Esophagus (tissue), 2 donors: ENCODE results near the gene ADD2. TPM values are rescaled to one million over a fixed set of nuclear protein-coding genes. Genes with fewer than 3 reads are reported as not detected.

Source experiments
- H3K27ac ChIP-seq, 2 donors: one replicate each; pipeline ENCODE4 v1.5.1; 2013; ENCODE audit warnings: low read depth in 2 of 2, mild to moderate bottlenecking in 2 of 2, inconsistent platforms in 1 of 2, low read length in 1 of 2, moderate library complexity in 1 of 2
- H3K27me3 ChIP-seq, 2 donors: one replicate each; pipeline ENCODE4 v1.6.1; 2013; ENCODE audit warnings: low read length in 2 of 2, control low read depth in 1 of 2, mild to moderate bottlenecking in 1 of 2; ENCODE audit not compliant: insufficient read depth in 2 of 2, control insufficient read depth in 1 of 2
- H3K36me3 ChIP-seq, 2 donors: one replicate each; pipeline ENCODE4 v1.6.1; 2013; ENCODE audit warnings: low read length in 1 of 2; ENCODE audit not compliant: control insufficient read depth in 2 of 2, insufficient read depth in 2 of 2
- H3K4me1 ChIP-seq, 2 donors: one replicate each; pipeline ENCODE4 v1.6.1; 2013; ENCODE audit warnings: low read length in 1 of 2; ENCODE audit not compliant: control insufficient read depth in 2 of 2, insufficient read depth in 2 of 2
- H3K4me3 ChIP-seq, 2 donors: one replicate each; pipeline ENCODE4 v1.5.1; 2013; ENCODE audit warnings: low read length in 2 of 2, mild to moderate bottlenecking in 2 of 2, low read depth in 1 of 2, moderate library complexity in 1 of 2
- H3K9me3 ChIP-seq, 2 donors: one replicate each; pipeline ENCODE4 v1.6.1; 2013; ENCODE audit warnings: mild to moderate bottlenecking in 2 of 2, low read depth in 1 of 2, low read length in 1 of 2, moderate library complexity in 1 of 2; ENCODE audit not compliant: control insufficient read depth in 2 of 2, insufficient read depth in 1 of 2
- WGBS, 2 donors: extraction: QIAGEN DNeasy Blood & Tissue Kit; methylation state at CpG; one replicate each; pipeline ENCODE4 v1.1.7; 2013; 5-methylcytosine and 5-hydroxymethylcytosine counted together
- polyA plus RNA-seq, 2 donors: library from polyadenylated mRNA; stranded (reverse); fragments of 200-250 nt; gene quantifications; one replicate each; pipeline ENCODE4 v1.2.3, GENCODE V29; 2013
- donor health status: healthy with polysubstance abuse.
- donor health status: Bipolar disorder and iron deficiency.

ADD2 gene
- polyA plus RNA-seq, 2 donors: 0.09 to 0.12 TPM

DNA sequence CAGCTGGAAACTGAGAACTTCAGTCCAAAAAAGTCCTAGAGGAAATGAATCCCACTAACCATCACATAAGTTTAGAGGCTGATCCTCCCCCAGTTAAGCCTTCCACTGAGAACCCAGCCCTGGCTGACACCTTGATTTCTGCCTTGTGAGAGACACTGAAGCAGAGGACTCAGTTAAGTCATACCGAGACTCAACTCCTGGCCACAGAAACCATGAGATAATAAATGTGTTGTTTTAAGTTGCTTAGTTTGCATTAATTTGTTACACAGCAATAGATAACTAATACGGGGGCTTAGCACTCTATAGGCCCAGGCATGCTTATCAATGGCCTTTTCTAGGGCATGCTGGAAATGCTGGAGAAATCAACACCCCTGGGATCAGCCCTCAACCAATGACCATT, 3.4 kb upstream of the ADD2 start:
- peaks cover 0 to 5% of the 10 kb centered on the region in 2 donors for H3K27me3 ChIP-seq
- H3K4me1 ChIP-seq: peaks cover 4 to 5% of the 10 kb centered on the region in 2 donors
- no peaks in the 10 kb centered on the region for H3K9me3 ChIP-seq
- no peak overlapping the region for H3K4me3 ChIP-seq
- WGBS, 2 donors: 74 to 80% methylated on average over 2 of the region's 2 CpGs
- H3K27ac ChIP-seq: no peak overlapping the region
- no peaks in the 10 kb centered on the region for H3K36me3 ChIP-seq

GRCh38 chr2:70769450-70769849, 1.4 kb upstream of the ADD2 start:
- Histone ChIP-seq H3K4me3 (no peak overlapping the region), H3K27me3 (peaks cover 0 to 13% of the 10 kb centered on the region in 2 donors), H3K36me3 (no peaks in the 10 kb centered on the region), H3K9me3 (no peaks in the 10 kb centered on the region), H3K4me1 (peaks cover 4 to 5% of the 10 kb centered on the region in 2 donors), H3K27ac (no peak overlapping the region)
- 46 to 54% methylated on average over 2 of the region's 2 CpGs for WGBS, 2 donors

GRCh38 chr2:70768590-70769085, 638 bp upstream of the ADD2 start:
- Histone ChIP-seq H3K4me3 (no peak overlapping the region), H3K9me3 (no peaks in the 10 kb centered on the region), H3K4me1 (peaks cover 4 to 5% of the 10 kb centered on the region in 2 donors), H3K36me3 (no peaks in the 10 kb centered on the region), H3K27ac (no peak overlapping the region), H3K27me3 (peaks cover 0 to 15% of the 10 kb centered on the region in 2 donors)
- WGBS, 2 donors: 52 to 62% methylated on average over 7 of the region's 7 CpGs

DNA sequence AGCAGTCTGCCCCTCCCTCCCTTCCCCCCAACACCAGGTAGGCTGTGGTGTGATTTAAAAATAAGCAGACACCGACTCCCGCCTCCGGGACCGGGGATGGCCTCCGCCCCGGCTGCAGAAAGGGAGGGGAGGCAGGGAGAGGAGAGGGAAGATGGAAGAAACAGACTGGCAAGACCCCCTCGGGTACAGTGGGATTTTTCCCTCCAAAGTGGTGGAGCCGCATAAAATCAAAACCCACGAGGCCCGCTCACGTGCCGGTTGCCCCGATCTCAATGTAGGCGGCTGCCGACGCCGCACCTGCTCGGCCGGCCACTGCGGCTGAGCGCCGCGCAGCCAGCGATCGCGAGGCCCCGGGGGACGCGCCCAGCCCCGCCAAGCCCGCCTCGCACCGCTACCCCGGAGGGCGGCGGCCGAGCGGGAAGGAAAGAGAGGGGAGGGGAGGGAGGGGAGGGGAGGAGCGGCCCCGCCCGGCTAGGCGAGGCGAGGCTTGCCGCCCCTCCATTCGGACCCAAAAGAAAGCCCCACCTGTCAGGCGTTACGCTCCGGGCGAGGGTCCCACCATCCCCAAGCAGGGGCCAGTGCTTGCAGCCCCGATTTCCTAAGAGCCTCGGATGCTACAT, 811 bp downstream of the ADD2 start:
- H3K4me3 ChIP-seq: peak overlapping the region in 1 of 2 donors; percentile 38
- peaks cover 4 to 5% of the 10 kb centered on the region in 2 donors for H3K4me1 ChIP-seq
- WGBS, 2 donors: 1% methylated on average over 44 to 51 of the region's 51 CpGs
- no peaks in the 10 kb centered on the region for H3K36me3 ChIP-seq
- no peak overlapping the region for H3K27ac ChIP-seq
- H3K9me3 ChIP-seq: no peaks in the 10 kb centered on the region
- H3K27me3 ChIP-seq: peaks cover 0 to 15% of the 10 kb centered on the region in 2 donors

DNA sequence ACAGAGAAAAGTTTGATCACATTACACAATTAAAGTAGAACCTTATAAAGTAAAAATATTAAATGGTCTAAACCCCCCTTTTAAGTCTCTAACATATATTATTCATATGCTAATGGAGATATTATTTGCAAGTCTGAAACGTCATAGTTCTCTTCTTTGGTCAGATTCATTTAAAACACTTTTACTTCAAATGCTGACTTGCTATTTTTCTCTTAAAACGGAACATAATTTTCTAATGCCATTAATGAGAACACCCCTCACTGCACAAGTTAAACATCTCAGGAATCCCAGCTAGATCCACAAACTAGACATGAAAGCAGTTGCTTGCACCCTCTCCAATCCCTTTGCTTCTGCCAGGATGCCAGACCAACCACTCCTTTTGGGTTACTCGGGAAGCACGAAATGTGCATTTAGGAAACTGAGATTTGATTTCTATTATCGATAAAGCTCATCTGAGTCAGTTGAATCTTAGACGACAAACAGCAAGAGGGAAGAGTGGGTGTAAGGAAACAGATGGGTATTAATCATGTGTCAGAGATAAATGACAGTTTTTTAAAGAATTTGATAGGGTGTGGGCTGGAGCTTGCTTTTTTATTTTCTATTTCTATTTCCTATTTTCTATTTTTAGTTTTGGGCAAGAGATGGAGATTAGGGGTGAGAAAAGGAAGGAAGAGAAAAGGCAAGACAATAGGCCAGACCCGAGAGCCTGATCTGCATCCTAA, 1.5 kb downstream of the ADD2 start:
- WGBS, 2 donors: 17 to 20% methylated on average over 7 of the region's 7 CpGs
- H3K9me3 ChIP-seq: no peaks in the 10 kb centered on the region
- no peak overlapping the region for H3K27ac ChIP-seq
- peaks cover 0 to 15% of the 10 kb centered on the region in 2 donors for H3K27me3 ChIP-seq
- peaks cover 4 to 5% of the 10 kb centered on the region in 2 donors for H3K4me1 ChIP-seq
- H3K36me3 ChIP-seq: no peaks in the 10 kb centered on the region
- H3K4me3 ChIP-seq: peak overlapping the region in 1 of 2 donors; percentile 38

GRCh38 chr2:70765507-70765906, 2.5 kb downstream of the ADD2 start:
- Histone ChIP-seq H3K4me3 (no peak overlapping the region), H3K36me3 (no peaks in the 10 kb centered on the region), H3K27ac (no peak overlapping the region), H3K9me3 (no peaks in the 10 kb centered on the region), H3K27me3 (peaks cover 0 to 15% of the 10 kb centered on the region in 2 donors), H3K4me1 (peaks cover 4 to 5% of the 10 kb centered on the region in 2 donors)
- 84 to 86% methylated on average over 7 of the region's 7 CpGs for WGBS, 2 donors

DNA sequence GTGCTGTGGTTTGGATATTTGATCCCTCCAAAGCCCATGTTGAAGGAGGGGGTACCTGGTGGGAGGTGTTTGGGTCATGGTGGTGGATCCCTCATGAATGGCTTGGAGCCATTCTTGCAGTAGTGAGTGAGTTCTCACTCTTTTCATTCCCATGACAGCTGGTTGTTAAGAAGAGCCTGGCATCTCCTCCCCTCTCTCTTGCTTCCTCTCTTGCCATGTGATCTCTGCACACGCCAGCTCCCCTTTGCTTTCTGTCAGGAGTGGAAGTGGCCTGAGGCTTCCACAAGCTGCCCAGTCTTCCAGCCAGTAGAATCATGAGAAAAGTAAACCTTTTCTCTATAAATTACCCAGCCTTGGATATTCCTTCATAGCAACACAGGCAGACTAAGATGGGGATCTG, 8.6 kb downstream of the ADD2 start:
- Histone ChIP-seq H3K27me3 (peaks cover 0 to 4% of the 10 kb centered on the region in 2 donors), H3K4me1 (no peaks in the 10 kb centered on the region), H3K27ac (no peak overlapping the region), H3K36me3 (no peaks in the 10 kb centered on the region), H3K4me3 (no peak overlapping the region), H3K9me3 (no peaks in the 10 kb centered on the region)
- 79 to 82% methylated on average over 1 of the region's 1 CpG for WGBS, 2 donors

DNA sequence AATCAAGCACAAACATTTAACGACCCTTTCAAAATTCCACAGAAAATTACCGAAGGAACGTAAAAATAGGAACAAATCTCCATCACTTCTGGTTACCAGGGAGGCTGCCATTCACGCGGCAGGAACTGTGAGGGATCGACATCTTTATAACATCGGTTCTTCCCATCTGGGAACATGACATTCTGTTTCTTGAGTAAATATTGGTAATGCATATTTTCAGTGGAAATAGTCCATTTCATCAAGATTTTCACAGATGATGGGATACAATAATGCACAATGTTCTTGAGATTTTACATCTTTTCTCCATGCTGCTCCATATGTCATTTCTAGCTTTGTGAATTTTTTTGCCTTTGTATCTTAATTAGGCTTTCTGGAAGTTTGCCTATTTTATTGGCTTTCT, 10.0 kb downstream of the ADD2 start:
- Histone ChIP-seq H3K9me3 (no peaks in the 10 kb centered on the region), H3K36me3 (no peaks in the 10 kb centered on the region), H3K27me3 (peaks cover 0 to 2% of the 10 kb centered on the region in 2 donors), H3K27ac (no peak overlapping the region), H3K4me3 (no peak overlapping the region), H3K4me1 (no peaks in the 10 kb centered on the region)
- 89 to 92% methylated on average over 7 of the region's 7 CpGs for WGBS, 2 donors

- Histone ChIP-seq H3K27me3 (peaks cover 0 to 2% of the 10 kb centered on the region in 2 donors), H3K9me3 (no peaks in the 10 kb centered on the region)
- WGBS, 2 donors: 85 to 86% methylated on average over 4 of the region's 4 CpGs
These were observed 10.6 kb downstream of the ADD2 start for GRCh38 chr2:70757360-70757759.

More at GRCh38 chr2:70757360-70757759, 10.6 kb downstream of the ADD2 start:
- Histone ChIP-seq H3K4me1 (no peaks in the 10 kb centered on the region), H3K4me3 (no peak overlapping the region), H3K36me3 (no peaks in the 10 kb centered on the region), H3K27ac (no peak overlapping the region)
